ENCODE data around the gene C19orf73. TPM values are rescaled to one million over a fixed set of nuclear protein-coding genes. Genes with fewer than 3 reads are reported as not detected.

C19orf73 gene
- total RNA-seq, 6 experiments from 2014 or later: 0.73 to 8.1 (median 1.5) TPM

DNA sequence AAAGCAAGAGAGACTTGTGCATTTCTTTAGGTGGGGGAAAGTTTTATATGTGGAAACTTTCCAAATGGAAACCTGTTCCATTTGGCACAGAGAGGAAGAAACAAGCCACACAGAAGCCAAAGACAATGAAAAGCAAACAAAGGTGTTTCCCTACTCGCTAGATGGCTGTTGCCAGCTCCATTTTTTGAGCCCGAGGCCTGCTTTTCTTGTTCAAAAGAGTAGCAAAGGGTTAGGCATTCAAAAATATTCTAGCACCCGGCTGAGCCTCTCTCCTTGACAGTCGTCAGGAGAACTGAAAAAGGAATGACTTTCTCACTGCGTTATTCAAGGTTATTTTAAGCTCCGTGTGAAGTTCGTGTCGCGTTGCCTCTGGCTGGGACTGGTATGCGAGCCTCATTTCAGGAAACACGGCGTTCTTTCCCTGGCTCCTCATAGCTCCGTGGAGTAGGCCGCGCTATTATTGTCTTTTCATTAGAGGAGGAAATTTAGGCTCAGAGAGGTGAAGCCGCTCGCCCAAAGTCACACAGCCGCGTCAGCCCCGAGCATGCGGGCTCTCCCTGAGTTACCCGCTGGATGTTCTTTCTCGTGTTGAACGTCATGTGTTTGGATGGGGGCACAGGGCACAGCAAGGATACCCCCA is 46.3 kb upstream of the C19orf73 start:
- DNase-seq (no peak), ATAC-seq (no peak)
- no peaks in the 10 kb centered on the region for H3K36me3 ChIP-seq
- peaks cover 0 to 1% (median 0%) of the 10 kb centered on the region in 4 donors for H3K4me1 ChIP-seq
- 61% methylated on average over 13 of the region's 24 CpGs for WGBS (ENCODE audit: insufficient coverage, low coverage, low lambda C conversion rate, missing lambda C conversion rate)
- no peaks in the 10 kb centered on the region for H3K27me3 ChIP-seq
- H3K4me3 ChIP-seq: no peak overlapping the region
- no peak for TF ChIP-seq POLR2A (IDR thresholded peaks at IDR 0.05)
- TF ChIP-seq, protein P1, sequence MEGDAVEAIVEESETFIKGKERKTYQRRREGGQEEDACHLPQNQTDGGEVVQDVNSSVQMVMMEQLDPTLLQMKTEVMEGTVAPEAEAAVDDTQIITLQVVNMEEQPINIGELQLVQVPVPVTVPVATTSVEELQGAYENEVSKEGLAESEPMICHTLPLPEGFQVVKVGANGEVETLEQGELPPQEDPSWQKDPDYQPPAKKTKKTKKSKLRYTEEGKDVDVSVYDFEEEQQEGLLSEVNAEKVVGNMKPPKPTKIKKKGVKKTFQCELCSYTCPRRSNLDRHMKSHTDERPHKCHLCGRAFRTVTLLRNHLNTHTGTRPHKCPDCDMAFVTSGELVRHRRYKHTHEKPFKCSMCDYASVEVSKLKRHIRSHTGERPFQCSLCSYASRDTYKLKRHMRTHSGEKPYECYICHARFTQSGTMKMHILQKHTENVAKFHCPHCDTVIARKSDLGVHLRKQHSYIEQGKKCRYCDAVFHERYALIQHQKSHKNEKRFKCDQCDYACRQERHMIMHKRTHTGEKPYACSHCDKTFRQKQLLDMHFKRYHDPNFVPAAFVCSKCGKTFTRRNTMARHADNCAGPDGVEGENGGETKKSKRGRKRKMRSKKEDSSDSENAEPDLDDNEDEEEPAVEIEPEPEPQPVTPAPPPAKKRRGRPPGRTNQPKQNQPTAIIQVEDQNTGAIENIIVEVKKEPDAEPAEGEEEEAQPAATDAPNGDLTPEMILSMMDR (IDR thresholded peaks at IDR 0.05): no peak
- H3K27ac ChIP-seq: no peak overlapping the region
- H3K9me3 ChIP-seq: no peaks in the 10 kb centered on the region
- intact Hi-C loops (cut with DNase I): no loop called here

DNA sequence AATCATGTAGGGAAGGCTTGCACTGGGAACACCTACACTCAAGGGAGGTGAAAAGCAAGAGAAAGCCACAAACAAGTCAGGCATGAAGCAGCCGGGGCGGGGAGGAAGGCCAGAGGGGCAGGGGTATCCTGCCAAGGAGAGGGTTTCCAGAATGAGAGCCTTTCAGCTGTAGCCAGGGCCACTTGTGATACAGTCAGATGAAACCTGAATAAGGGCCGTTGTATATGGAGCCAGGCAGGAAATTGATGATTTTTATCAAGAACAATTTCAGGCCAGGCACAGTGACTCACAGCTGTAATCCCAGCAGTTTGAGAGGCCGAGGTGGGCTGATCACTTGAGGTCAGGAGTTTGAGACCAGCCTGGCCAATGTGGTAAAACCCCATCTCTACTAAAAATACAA is 43.0 kb upstream of the C19orf73 start:
- Histone ChIP-seq H3K36me3 (no peaks in the 10 kb centered on the region), H3K27me3 (no peaks in the 10 kb centered on the region), H3K4me3 (no peak overlapping the region), H3K4me1 (no peaks in the 10 kb centered on the region), H3K27ac (no peak overlapping the region), H3K9me3 (no peaks in the 10 kb centered on the region)
- 80% methylated on average over 1 of the region's 4 CpGs for WGBS (ENCODE audit: insufficient coverage, low coverage, low lambda C conversion rate, missing lambda C conversion rate)
- ATAC-seq (no peak), DNase-seq (no peak)
- TF ChIP-seq, protein P1 (IDR thresholded peaks at IDR 0.05): no peak
- intact Hi-C loops (cut with DNase I): no loop called here

DNA sequence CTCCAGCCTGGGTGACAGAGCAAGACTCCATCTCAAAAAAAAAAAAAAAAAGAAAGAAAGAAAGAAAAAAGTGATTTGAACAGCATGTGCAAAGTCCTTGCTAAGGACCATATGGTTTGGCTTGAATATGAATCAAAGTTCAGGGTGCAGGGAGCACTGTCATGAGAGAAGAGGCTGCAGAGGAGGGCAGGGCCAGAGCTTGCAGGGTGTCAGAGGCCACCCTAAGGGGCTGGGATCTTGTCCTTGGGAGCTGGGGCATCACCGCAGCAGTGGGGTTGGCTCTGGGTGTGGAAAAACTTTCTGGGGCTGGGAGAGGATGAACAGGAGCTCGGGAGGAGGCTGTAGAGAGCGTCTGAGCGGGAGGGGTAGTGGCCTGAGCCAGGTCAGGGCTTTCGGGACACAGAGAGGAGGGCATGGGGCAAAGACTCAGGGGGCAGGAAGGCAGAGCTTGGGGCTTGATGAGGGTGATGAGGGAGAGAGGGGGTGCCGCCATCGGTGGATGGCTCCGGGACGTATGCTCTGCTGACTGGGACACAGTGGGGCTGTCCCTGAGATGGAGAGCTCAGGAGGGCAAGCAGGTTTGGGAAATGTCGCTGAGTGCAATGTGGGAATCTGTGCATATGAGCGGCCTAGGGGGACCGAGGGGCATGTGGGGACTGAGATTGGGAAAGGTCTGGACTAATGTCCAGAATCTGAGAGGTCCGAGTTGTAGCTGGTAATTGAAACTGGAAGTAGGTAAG is 41.7 kb upstream of the C19orf73 start:
- ATAC-seq (no peak), DNase-seq (no peak)
- no peaks in the 10 kb centered on the region for H3K27me3 ChIP-seq
- H3K4me1 ChIP-seq: no peaks in the 10 kb centered on the region
- TF ChIP-seq POLR2A (IDR thresholded peaks at IDR 0.05): no peak
- TF ChIP-seq, protein P1 (IDR thresholded peaks at IDR 0.05): no peak
- no peaks in the 10 kb centered on the region for H3K9me3 ChIP-seq
- H3K4me3 ChIP-seq: no peak overlapping the region
- 92% methylated on average over 8 of the region's 13 CpGs for WGBS (ENCODE audit: insufficient coverage, low coverage, low lambda C conversion rate, missing lambda C conversion rate)
- intact Hi-C loops (cut with DNase I): no loop called here
- H3K27ac ChIP-seq: no peak overlapping the region
- no peaks in the 10 kb centered on the region for H3K36me3 ChIP-seq

DNA sequence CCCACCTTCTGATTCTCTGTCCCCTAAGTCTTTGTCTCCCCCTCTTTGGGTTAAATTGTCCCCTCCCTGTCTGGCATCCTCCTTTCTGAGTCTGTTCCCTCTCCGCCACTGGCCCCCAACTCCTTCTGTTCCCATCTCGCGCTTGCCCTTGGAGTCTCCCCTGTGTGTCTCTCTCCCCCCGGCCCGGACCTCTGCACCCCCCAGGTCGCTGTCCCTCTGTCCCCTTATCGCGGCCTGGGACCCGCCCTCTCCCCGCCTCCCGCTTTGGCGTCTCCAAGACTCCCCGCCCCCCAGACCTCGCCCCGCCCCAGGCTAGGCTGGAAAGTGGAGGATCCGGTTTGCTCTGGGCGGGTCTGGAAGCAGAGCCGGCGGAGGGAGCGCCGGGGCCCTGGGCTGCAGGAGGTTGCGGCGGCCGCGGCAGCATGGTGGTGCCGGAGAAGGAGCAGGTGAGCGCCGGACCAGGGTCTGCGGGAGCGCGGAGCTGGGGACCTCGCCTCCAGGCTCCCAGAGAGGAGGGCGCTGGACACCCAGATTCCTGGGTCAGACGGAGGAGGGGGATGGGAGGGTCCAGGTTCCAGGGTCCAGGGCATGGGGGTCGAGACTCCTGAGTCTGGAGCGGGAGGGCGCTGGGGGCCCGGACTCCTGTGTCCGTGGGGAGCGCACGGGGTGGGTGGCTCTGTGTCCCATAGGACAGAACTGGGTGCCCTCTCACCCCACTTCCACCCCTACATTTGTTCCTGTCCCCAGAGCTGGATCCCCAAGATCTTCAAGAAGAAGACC is 38.7 kb upstream of the C19orf73 start, which contains the start of gene TRPM4:
Gene TRPM4 (plus strand): TSS at position 348 of the 780 bp plus-strand sequence. CDS start 75 bp downstream, at position 423.
- Histone ChIP-seq H3K27me3 (no peaks in the 10 kb centered on the region), H3K4me3 (peak within 1 kb of the TSS; percentile 62 to 76 (median 65)), H3K9me3 (no peaks in the 10 kb centered on the region), H3K4me1 (no peaks in the 10 kb centered on the region), H3K27ac (peak within 1 kb of the TSS; percentile 49 to 70 (median 60)), H3K36me3 (no peaks in the 10 kb centered on the region)
- WGBS (ENCODE audit: insufficient coverage, low coverage, low lambda C conversion rate, missing lambda C conversion rate): 3% methylated on average over 16 of the region's 41 CpGs
- peak; percentile 62 for TF ChIP-seq POLR2A (IDR thresholded peaks at IDR 0.05)
- TF ChIP-seq, protein P1 (IDR thresholded peaks at IDR 0.05): no peak
- intact Hi-C loops (cut with DNase I): no loop called here
- DNase-seq (peak; percentile 88 to 92 (median 89)), ATAC-seq (peak; percentile 92 to 96 (median 95))
